ENCODE results near the gene SLC48A1. TPM values are rescaled to one million over a fixed set of nuclear protein-coding genes. Genes with fewer than 3 reads are reported as not detected.

Gene SLC48A1
- total and polyA plus RNA-seq, 4 donors = 6.1 to 15.4 (median 9.3) TPM

DNA sequence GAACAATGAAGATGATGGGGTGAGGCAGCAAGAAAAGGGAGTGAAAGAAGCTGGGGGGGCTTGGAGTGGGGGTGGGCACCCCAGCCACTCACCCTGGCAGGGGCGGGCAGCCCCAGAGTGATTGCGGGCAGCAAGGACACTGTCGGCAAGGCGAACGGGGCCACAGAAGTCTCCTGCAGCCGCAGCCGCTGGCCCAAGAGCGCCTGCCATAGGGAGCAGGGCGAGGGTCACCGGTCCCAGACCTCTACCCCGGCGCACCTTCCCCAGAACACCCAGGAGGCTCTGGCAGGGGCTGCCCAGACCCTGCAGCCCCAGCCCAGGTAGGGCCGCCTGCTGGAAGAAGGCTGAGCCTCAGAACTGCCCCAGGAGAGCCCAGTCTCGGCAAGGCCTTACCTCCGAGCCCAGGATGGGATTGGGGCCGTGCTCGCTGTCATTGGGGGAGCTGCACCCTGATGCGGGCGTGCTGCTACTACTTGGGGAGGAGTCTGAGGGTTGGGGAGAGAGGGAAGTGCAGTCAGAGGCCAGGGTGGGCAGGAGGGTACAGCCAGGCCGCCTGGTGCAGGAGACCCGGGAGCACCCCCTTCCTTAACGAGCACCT, 22.9 kb downstream of the SLC48A1 start:
- Histone ChIP-seq H3K4me3 (ENCODE audit: low read depth in 1 of 3, low read length in 3 of 3) (no peak overlapping the region), H3K36me3 (ENCODE audit: control insufficient read depth in 4 of 4, insufficient read depth in 3 of 4, low read depth in 1 of 4, low read length in 3 of 4) (peaks cover 0 to 17% (median under 1%) of the 10 kb centered on the region in 4 donors), H3K9me3 (ENCODE audit: control insufficient read depth in 4 of 4, low read length in 3 of 4) (no peaks in the 10 kb centered on the region), H3K27me3 (ENCODE audit: control insufficient read depth in 4 of 4, insufficient read depth in 4 of 4, low read length in 3 of 4) (no peaks in the 10 kb centered on the region), H3K27ac (ENCODE audit: low read depth in 1 of 2, low read length in 2 of 2) (no peak overlapping the region), H3K4me1 (ENCODE audit: control insufficient read depth in 4 of 4, insufficient read depth in 4 of 4, low read length in 3 of 4) (peaks cover 0 to 6% (median 0%) of the 10 kb centered on the region in 4 donors), H3K9ac (ENCODE audit: low read depth in 1 of 2, low read length in 2 of 2) (no peak overlapping the region)
- DNase-seq (ENCODE audit: low spot score) = no peak
- 92% methylated on average over 22 of the region's 22 CpGs for WGBS
- TF ChIP-seq RAD21 (IDR thresholded peaks at IDR 0.05) (no peak), EGR1 (IDR thresholded peaks at IDR 0.05; ENCODE audit: low read depth in 2 of 2) (no peak), CTCF (IDR thresholded peaks at IDR 0.05; ENCODE audit: low read depth, low read length, missing input control) (no peak), GABPA (IDR thresholded peaks at IDR 0.05 in 1 of 2, conservative IDR thresholded peaks at IDR 0.05 in 1 of 2) (no peak), FOXA2 (IDR thresholded peaks at IDR 0.05) (no peak), NR2F2 (IDR thresholded peaks at IDR 0.05) (no peak), ATF3 (IDR thresholded peaks at IDR 0.05) (no peak), JUND (IDR thresholded peaks at IDR 0.05) (no peak), YY1 (IDR thresholded peaks at IDR 0.05) (no peak), RXRA (IDR thresholded peaks at IDR 0.05) (no peak), TAF1 (conservative IDR thresholded peaks at IDR 0.05) (no peak), HNF4A (conservative IDR thresholded peaks at IDR 0.05) (no peak), HNF4G (IDR thresholded peaks at IDR 0.05) (no peak), FOXA1 (IDR thresholded peaks at IDR 0.05) (no peak), SP1 (IDR thresholded peaks at IDR 0.05) (no peak), ZBTB33 (IDR thresholded peaks at IDR 0.05) (no peak)
- TF ChIP-seq, protein P1, sequence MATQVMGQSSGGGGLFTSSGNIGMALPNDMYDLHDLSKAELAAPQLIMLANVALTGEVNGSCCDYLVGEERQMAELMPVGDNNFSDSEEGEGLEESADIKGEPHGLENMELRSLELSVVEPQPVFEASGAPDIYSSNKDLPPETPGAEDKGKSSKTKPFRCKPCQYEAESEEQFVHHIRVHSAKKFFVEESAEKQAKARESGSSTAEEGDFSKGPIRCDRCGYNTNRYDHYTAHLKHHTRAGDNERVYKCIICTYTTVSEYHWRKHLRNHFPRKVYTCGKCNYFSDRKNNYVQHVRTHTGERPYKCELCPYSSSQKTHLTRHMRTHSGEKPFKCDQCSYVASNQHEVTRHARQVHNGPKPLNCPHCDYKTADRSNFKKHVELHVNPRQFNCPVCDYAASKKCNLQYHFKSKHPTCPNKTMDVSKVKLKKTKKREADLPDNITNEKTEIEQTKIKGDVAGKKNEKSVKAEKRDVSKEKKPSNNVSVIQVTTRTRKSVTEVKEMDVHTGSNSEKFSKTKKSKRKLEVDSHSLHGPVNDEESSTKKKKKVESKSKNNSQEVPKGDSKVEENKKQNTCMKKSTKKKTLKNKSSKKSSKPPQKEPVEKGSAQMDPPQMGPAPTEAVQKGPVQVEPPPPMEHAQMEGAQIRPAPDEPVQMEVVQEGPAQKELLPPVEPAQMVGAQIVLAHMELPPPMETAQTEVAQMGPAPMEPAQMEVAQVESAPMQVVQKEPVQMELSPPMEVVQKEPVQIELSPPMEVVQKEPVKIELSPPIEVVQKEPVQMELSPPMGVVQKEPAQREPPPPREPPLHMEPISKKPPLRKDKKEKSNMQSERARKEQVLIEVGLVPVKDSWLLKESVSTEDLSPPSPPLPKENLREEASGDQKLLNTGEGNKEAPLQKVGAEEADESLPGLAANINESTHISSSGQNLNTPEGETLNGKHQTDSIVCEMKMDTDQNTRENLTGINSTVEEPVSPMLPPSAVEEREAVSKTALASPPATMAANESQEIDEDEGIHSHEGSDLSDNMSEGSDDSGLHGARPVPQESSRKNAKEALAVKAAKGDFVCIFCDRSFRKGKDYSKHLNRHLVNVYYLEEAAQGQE (IDR thresholded peaks at IDR 0.05) = no peak
- TF ChIP-seq, protein P2, sequence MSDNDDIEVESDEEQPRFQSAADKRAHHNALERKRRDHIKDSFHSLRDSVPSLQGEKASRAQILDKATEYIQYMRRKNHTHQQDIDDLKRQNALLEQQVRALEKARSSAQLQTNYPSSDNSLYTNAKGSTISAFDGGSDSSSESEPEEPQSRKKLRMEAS (IDR thresholded peaks at IDR 0.05) = no peak

Data from liver (tissue), 9 donors.